Stimulated activated CD8-positive, alpha-beta memory T cell treated with anti-CD3 and anti-CD28 coated beads, Interleukin-15, amount 100 ng/mL, for 1 hour (primary cell): ENCODE results near the gene OGA.
A peak's percentile ranks its signal among the peaks of the same experiment; 100 is the strongest.

Experiments used
- DNase-seq: peaks from one replicate; pipeline ENCODE4 v3.0.0-alpha.2; 2020; ENCODE audit warnings: low read depth

OGA gene

GRCh38 chr10:101835362-101835761 is 17.1 kb upstream of the OGA start:
- no peak for DNase-seq

GRCh38 chr10:101834341-101834740 is 16.1 kb upstream of the OGA start:
- no peak for DNase-seq

- no peak for DNase-seq
Observed at GRCh38 chr10:101833466-101833865, 15.2 kb upstream of the OGA start.

GRCh38 chr10:101832325-101832771 is 14.1 kb upstream of the OGA start:
- no peak for DNase-seq

- no peak for DNase-seq
Observed at GRCh38 chr10:101831169-101831811, 13.0 kb upstream of the OGA start.

GRCh38 chr10:101830322-101831168 is 12.3 kb upstream of the OGA start:
- DNase-seq, result peak; percentile 80

- peak; percentile 37 for DNase-seq
Observed at GRCh38 chr10:101829561-101830315, 11.5 kb upstream of the OGA start.

GRCh38 chr10:101828766-101829551 is 10.7 kb upstream of the OGA start:
- DNase-seq, result no peak

GRCh38 chr10:101827919-101828600 is 9.8 kb upstream of the OGA start:
- no peak for DNase-seq

GRCh38 chr10:101826852-101827434 is 8.7 kb upstream of the OGA start:
- no peak for DNase-seq

GRCh38 chr10:101824736-101825135 is 6.5 kb upstream of the OGA start:
- no peak for DNase-seq

- no peak for DNase-seq
Observed at GRCh38 chr10:101818872-101819633, 809 bp upstream of the OGA start.

GRCh38 chr10:101817337-101818118 is 716 bp downstream of the OGA start:
- DNase-seq, result no peak

GRCh38 chr10:101816913-101817336 is 1.3 kb downstream of the OGA start:
- DNase-seq, result no peak

- no peak for DNase-seq
Observed at GRCh38 chr10:101816376-101816775, 1.9 kb downstream of the OGA start.

- DNase-seq, result no peak
Observed at GRCh38 chr10:101814466-101815071, 3.7 kb downstream of the OGA start.

- no peak for DNase-seq
Observed at GRCh38 chr10:101812606-101813005, 5.6 kb downstream of the OGA start.

- no peak for DNase-seq
Observed at GRCh38 chr10:101807158-101807557, 11.1 kb downstream of the OGA start.

- DNase-seq, result no peak
Observed at GRCh38 chr10:101803511-101803910, 14.7 kb downstream of the OGA start.
